Stimulated activated naive CD8-positive, alpha-beta T cell treated with anti-CD3 and anti-CD28 coated beads, Interleukin-15, Interleukin-2, amounts not matched to agents 100 ng/mL and 50 ng/mL, for 24 hours (primary cell): ENCODE measurements around the gene FGL2.
"Not testable (repeated sequence)": the region's sequence is repeated elsewhere in the genome, so short reads cannot be mapped to it uniquely, and the experiment has no call there.

Experiments
- H3K27ac Mint-ChIP-seq: one replicate; pipeline ENCODE4 v1.8.0; 2021; ENCODE audit warnings: mild to moderate bottlenecking, mixed read lengths
- H3K27me3 Mint-ChIP-seq: one replicate; pipeline ENCODE4 v1.8.0; 2021; ENCODE audit warnings: mixed read lengths
- H3K36me3 Mint-ChIP-seq: one replicate; pipeline ENCODE4 v1.8.0; 2021; ENCODE audit warnings: low read depth, mixed read lengths
- H3K4me1 Mint-ChIP-seq: one replicate; pipeline ENCODE4 v1.8.0; 2021; ENCODE audit warnings: low read depth, mixed read lengths
- H3K4me3 Mint-ChIP-seq: one replicate; pipeline ENCODE4 v1.8.0; 2021; ENCODE audit warnings: mild to moderate bottlenecking, mixed read lengths
- H3K9me3 Mint-ChIP-seq: one replicate; pipeline ENCODE4 v1.8.0; 2021; ENCODE audit warnings: mixed read lengths

FGL2 gene

GRCh38 chr7:77226357-77226839 is 26.8 kb upstream of the FGL2 start:
- Mint-ChIP-seq H3K36me3 (peaks cover 13% of the 10 kb centered on the region), H3K4me3 (no peak overlapping the region), H3K9me3 (peaks cover 17% of the 10 kb centered on the region), H3K27ac (no peak overlapping the region), H3K4me1 (peaks cover 30% of the 10 kb centered on the region), H3K27me3 (no peaks in the 10 kb centered on the region)

DNA sequence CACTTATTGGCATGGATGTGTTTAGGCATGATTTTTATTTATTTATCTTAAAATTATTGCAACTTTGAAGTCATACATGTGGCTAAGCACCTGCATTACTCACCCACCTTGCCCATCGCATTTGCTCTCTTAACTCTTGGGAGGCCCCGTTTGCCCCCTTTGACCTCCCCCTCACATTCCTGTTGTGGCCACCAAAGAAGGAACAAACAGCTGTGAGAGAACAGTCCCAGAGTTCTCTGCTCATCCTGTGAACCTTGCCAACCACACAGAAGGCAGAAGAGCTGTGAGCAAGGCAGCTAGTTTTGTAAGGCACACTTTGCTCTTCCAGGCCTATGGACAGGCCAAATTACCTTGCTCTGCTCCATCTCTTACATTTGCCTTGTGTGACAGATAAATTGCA is 23.6 kb upstream of the FGL2 start:
- Mint-ChIP-seq H3K4me1 (peaks cover 30% of the 10 kb centered on the region), H3K36me3 (peaks cover 13% of the 10 kb centered on the region), H3K27ac (no peak overlapping the region), H3K9me3 (peaks cover 4% of the 10 kb centered on the region), H3K27me3 (no peaks in the 10 kb centered on the region), H3K4me3 (no peak overlapping the region)

DNA sequence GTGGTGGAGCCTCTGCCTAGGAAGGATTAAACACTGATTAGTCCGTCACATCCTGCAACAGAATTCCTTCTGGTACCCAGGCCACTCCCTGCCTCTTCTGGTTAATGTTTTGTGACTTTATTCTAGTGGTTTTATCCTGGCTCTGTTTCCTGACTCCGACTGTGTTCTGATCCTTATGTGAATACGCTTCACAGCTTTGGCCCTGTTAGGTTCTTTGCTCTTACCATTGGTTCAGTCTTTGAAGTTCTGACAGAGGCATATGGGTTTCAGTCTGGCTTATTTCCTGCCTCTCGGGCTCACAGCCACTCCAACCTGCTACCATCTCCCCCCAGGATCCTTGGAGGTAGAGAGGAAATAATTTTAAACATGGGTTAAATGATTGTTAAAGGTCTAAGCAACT is 23.2 kb upstream of the FGL2 start:
- Mint-ChIP-seq H3K9me3 (peaks cover 4% of the 10 kb centered on the region), H3K36me3 (peaks cover 13% of the 10 kb centered on the region), H3K27ac (no peak overlapping the region), H3K4me3 (no peak overlapping the region), H3K27me3 (no peaks in the 10 kb centered on the region), H3K4me1 (peaks cover 30% of the 10 kb centered on the region)

DNA sequence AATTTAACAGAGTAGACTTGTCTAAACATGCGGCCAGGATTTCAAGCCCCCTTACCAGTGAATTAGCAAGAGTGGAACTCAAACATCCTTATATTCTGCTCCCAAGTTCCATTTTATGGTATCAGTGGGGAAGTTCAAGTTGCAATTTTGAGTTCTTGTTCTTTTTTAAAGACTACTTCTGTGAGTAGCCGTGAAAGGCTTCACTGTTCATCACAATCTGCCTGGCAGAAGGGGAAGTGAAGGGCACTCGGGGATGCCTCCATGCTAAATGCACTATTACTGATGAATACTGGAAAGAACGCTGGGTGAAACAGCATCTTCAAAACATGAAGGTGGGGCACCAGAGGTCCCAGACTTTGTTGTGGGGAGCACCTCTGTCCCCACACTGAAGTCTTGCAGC is 22.4 kb upstream of the FGL2 start:
- no peak overlapping the region for H3K27ac Mint-ChIP-seq
- H3K36me3 Mint-ChIP-seq, result peaks cover 13% of the 10 kb centered on the region
- no peaks in the 10 kb centered on the region for H3K27me3 Mint-ChIP-seq
- no peak overlapping the region for H3K4me3 Mint-ChIP-seq
- H3K4me1 Mint-ChIP-seq, result peaks cover 30% of the 10 kb centered on the region
- peaks cover 4% of the 10 kb centered on the region for H3K9me3 Mint-ChIP-seq

DNA sequence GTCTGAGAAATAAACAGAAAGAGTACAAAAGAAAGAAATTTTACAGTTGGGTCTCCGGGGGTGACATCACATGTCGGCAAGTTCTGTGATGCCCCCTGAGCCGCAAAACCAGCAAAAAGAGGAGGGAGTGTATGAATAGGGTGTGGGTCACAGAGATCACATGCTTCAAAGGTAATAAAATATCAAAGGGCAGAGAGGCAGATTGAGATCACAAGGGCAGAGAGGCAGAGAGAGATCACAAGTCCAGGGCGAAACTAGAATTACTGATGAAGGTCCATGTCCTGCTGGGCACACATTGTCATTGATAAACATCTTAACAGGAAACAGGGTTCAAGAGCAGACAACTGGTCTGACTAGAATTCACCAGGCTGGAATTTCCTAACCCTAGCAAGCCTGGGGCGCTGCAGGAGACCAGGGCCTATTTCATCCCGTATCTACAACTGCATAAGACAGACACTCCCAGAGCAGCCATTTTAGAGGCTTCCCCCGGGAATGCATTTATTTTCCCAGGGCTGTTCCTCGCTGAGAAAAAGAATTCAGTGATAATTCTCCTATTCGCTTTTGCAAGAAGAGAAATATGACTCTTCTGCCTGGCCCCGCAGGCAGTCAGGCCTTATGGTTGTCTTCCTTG is 20.2 kb upstream of the FGL2 start:
- Mint-ChIP-seq H3K36me3 (peaks cover 13% of the 10 kb centered on the region), H3K4me1 (peaks cover 21% of the 10 kb centered on the region)
- H3K27ac Mint-ChIP-seq, H3K27me3 Mint-ChIP-seq, H3K4me3 Mint-ChIP-seq, H3K9me3 Mint-ChIP-seq: not testable (repeated sequence)

DNA sequence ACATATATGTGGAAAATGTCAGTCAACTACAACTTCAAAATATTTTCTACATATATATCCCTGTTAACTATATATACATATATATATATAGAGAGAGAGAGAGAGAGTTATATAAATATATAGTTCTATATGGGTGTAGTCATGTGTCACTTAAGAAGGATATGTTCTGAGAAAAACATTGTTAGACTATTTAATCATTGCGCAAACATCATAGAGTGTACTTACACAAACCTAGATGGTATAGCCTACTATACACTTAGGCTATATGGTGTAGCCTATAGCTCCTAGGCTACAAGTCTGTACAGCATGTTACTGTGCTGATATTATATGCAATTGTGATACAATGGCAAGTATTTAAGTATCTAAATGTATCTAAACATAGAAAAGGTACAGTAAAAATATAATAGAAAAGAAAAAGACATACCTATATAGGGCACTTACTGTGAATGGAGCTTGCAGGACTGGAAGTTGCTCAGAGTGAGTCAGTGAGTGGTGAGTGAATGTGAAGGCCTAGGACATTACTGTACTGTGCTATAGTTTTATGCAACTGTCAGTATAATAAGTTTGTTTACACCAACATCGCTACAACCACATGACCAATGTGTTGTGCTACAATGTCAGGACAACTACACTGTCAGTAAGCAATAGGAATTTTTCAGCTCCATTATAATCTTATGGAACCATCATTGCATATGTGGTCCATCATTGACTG is 18.0 kb upstream of the FGL2 start:
- Mint-ChIP-seq H3K27ac (no peak overlapping the region), H3K36me3 (peaks cover 18% of the 10 kb centered on the region), H3K4me3 (no peak overlapping the region), H3K27me3 (no peaks in the 10 kb centered on the region), H3K9me3 (peaks cover 4% of the 10 kb centered on the region), H3K4me1 (peaks cover 10% of the 10 kb centered on the region)

GRCh38 chr7:77216181-77216845 is 16.7 kb upstream of the FGL2 start:
- peaks cover 4% of the 10 kb centered on the region for H3K9me3 Mint-ChIP-seq
- H3K4me3 Mint-ChIP-seq, result no peak overlapping the region
- no peaks in the 10 kb centered on the region for H3K27me3 Mint-ChIP-seq
- H3K36me3 Mint-ChIP-seq, result peaks cover 18% of the 10 kb centered on the region
- H3K4me1 Mint-ChIP-seq, result no peaks in the 10 kb centered on the region
- H3K27ac Mint-ChIP-seq, result no peak overlapping the region

GRCh38 chr7:77209479-77210139 is 10.0 kb upstream of the FGL2 start:
- no peak overlapping the region for H3K27ac Mint-ChIP-seq
- no peaks in the 10 kb centered on the region for H3K27me3 Mint-ChIP-seq
- H3K9me3 Mint-ChIP-seq, result peaks cover 12% of the 10 kb centered on the region
- H3K4me3 Mint-ChIP-seq, result no peak overlapping the region
- no peaks in the 10 kb centered on the region for H3K4me1 Mint-ChIP-seq
- peaks cover 25% of the 10 kb centered on the region for H3K36me3 Mint-ChIP-seq

GRCh38 chr7:77208416-77208815 is 8.8 kb upstream of the FGL2 start:
- Mint-ChIP-seq H3K4me3 (no peak overlapping the region), H3K36me3 (peaks cover 19% of the 10 kb centered on the region), H3K27me3 (no peaks in the 10 kb centered on the region), H3K9me3 (peaks cover 12% of the 10 kb centered on the region), H3K27ac (no peak overlapping the region), H3K4me1 (no peaks in the 10 kb centered on the region)

GRCh38 chr7:77205706-77206105 is 6.1 kb upstream of the FGL2 start:
- Mint-ChIP-seq H3K4me3 (no peak overlapping the region), H3K27me3 (no peaks in the 10 kb centered on the region), H3K36me3 (peaks cover 19% of the 10 kb centered on the region), H3K4me1 (peaks cover 15% of the 10 kb centered on the region), H3K27ac (no peak overlapping the region), H3K9me3 (peaks cover 12% of the 10 kb centered on the region)

DNA sequence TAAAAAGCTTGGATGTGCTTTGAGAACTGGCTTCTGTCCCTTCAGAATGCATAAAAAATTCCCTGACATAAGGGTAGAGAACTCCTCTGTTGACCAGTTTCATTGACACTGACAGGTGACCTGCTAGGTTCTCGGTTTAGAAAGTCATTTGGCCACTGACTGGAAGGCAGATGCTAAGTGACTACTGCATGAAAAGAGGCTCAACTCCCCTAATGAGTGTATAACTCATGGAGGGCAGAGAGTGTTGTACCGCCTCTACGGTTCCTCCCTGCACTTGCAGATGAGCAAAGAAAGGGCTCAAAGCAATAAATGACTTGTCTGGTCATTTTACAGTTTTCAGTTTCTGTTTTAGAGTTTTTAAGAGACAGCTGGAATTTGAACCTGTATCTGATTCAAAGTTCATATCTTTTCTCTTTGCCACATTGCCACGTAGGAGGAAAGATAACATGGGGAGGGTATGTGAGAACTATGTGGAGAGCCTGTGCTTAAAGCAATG is 2.9 kb upstream of the FGL2 start:
- no peak overlapping the region for H3K27ac Mint-ChIP-seq
- H3K4me1 Mint-ChIP-seq, result peaks cover 44% of the 10 kb centered on the region
- H3K36me3 Mint-ChIP-seq, result no peaks in the 10 kb centered on the region
- no peak overlapping the region for H3K4me3 Mint-ChIP-seq
- H3K9me3 Mint-ChIP-seq, result no peaks in the 10 kb centered on the region
- H3K27me3 Mint-ChIP-seq, result no peaks in the 10 kb centered on the region

DNA sequence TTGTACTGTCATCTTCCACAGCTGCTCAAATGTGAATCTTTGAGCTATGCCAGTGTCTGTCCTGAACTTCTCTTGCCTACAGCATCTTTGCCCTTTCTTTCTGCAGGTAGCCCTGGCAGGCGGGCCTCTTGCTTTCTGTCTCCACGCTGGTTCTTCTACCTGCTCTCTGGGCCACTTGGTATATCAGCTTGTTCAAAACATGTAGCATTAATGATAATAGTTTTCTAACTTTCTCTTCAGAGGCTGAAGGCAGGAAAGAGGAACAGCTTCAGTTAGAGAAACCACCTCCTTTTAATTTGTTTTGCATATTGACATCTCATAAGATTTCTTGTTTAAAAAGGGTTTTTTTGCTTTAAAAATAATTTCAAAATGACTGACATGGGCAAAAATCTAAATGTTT is 923 bp upstream of the FGL2 start:
- Mint-ChIP-seq H3K36me3 (no peaks in the 10 kb centered on the region), H3K4me1 (peaks cover 44% of the 10 kb centered on the region), H3K27ac (no peak overlapping the region), H3K9me3 (no peaks in the 10 kb centered on the region), H3K27me3 (no peaks in the 10 kb centered on the region), H3K4me3 (peak overlapping the region; percentile 35)

DNA sequence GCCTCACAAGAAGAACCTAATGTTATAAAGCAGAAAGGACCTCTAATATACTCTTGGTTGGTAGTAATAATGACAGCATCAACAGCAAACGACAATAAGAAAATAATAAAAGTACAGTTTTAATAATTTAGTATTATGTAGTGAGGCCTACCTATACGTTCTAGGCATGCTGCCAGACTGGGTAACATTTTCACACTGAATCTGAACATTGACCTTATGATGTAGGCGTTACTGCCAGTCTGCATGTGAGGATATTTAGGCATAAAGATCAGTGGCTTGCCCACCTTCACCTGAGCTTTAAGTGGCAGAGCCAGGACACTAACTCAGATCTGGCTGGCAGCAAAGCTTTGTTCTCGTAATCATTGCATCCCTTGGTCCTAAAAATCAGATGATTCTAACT is 2.5 kb downstream of the FGL2 start:
- Mint-ChIP-seq H3K27me3 (no peaks in the 10 kb centered on the region), H3K36me3 (no peaks in the 10 kb centered on the region), H3K9me3 (no peaks in the 10 kb centered on the region), H3K4me3 (no peak overlapping the region), H3K4me1 (peaks cover 50% of the 10 kb centered on the region), H3K27ac (no peak overlapping the region)

GRCh38 chr7:77188731-77189437 is 10.7 kb downstream of the FGL2 start:
- Mint-ChIP-seq H3K27me3 (no peaks in the 10 kb centered on the region), H3K9me3 (no peaks in the 10 kb centered on the region), H3K4me3 (no peak overlapping the region), H3K36me3 (no peaks in the 10 kb centered on the region), H3K27ac (no peak overlapping the region), H3K4me1 (peaks cover 26% of the 10 kb centered on the region)
